ENCODE results near the gene MOXD1. TPM values are rescaled to one million over a fixed set of nuclear protein-coding genes. Genes with fewer than 3 reads are reported as not detected.
A peak's percentile ranks its signal among the peaks of the same experiment; 100 is the strongest.
"Not testable (repeated sequence)": the region's sequence is repeated elsewhere in the genome, so short reads cannot be mapped to it uniquely, and the experiment has no call there.

Gene MOXD1
- total RNA-seq, 4 donors from 2014 or later = 1.3 to 2.7 (median 2.0) TPM

DNA sequence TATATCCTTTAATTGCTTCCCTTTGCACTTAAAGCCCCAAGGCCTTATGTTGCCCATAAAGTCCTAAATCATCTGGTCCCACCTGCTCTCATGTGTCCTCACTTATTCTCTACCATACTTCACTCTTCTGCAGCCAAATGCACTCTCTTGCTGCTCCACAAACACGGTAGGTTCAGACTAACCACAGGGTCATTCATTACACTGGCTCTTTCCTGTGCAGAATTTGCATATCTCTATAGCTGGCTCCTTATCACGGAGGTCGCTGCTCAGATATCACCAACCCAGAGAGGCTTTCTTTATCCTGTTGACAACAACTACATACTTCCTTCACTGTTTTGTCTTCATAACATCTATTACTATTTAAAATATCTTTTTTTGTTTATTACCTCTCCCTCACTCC lies 86.8 kb downstream of the MOXD1 start:
- no peak for ATAC-seq (ENCODE audit: low FRiP score)
- no peak for DNase-seq (ENCODE audit: low spot score)
- TF ChIP-seq, protein P1, sequence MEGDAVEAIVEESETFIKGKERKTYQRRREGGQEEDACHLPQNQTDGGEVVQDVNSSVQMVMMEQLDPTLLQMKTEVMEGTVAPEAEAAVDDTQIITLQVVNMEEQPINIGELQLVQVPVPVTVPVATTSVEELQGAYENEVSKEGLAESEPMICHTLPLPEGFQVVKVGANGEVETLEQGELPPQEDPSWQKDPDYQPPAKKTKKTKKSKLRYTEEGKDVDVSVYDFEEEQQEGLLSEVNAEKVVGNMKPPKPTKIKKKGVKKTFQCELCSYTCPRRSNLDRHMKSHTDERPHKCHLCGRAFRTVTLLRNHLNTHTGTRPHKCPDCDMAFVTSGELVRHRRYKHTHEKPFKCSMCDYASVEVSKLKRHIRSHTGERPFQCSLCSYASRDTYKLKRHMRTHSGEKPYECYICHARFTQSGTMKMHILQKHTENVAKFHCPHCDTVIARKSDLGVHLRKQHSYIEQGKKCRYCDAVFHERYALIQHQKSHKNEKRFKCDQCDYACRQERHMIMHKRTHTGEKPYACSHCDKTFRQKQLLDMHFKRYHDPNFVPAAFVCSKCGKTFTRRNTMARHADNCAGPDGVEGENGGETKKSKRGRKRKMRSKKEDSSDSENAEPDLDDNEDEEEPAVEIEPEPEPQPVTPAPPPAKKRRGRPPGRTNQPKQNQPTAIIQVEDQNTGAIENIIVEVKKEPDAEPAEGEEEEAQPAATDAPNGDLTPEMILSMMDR (IDR thresholded peaks at IDR 0.05) = no peak

DNA sequence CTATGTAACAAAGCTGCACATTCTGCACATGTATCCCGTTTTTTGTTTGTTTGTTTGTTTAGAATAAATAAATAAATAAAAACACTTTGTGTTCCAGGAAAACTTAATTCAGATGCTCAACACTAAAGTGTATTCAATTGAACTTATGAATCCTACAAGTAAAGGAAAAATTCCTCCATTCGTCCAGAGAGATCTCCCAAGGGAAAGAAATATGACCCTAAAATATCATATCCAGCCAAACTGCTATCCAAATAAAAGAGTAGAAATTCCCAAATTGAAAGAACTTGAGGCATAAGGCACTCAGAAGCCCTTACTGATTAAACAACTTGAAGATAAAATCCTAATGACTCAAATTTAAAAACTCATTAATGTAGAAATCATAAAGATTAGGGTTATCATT lies 90.4 kb downstream of the MOXD1 start:
- ATAC-seq (ENCODE audit: low FRiP score) (no peak), DNase-seq (ENCODE audit: low spot score) (no peak)
- TF ChIP-seq, protein P1 (IDR thresholded peaks at IDR 0.05) = no peak

DNA sequence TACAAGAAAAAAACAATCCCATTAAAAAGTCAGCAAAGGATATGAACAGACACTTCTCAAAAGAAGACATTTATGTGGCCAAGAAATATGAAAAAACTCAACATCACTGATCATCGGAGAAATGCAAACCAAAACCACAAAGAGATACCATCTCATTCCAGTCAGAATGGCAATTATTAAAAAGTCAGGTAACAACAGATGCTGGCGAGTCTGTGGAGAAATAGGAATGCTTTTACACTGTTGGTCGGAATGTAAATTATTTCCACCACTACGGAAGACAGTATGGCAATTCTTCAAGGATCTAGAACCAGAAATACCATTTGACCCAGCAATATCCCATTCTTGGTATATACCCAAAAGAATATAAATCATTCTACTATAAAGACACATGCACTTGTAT lies 91.1 kb downstream of the MOXD1 start:
- ATAC-seq (ENCODE audit: low FRiP score); DNase-seq (ENCODE audit: low spot score): not testable (repeated sequence)

DNA sequence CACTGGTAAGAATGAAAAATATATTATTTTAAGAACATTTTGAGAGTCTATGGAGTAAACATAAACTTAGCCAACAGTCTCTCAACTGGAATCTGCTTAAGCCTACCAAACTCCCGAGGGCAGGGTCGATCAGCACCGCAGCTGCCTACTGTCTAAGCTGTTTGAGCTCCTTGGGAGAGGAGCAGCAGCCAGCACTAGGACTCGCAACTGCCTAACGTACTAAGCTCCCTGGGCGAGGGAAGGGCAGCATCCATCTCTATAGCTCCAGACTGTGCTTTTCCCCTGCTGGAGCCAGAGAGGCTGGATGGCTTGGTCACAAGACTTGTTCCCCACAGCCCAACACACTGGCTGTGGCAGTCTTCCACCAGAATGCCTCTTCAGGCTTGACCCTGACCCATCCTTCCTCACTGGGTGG lies 96.4 kb downstream of the MOXD1 start:
- DNase-seq (ENCODE audit: low spot score) (no peak), ATAC-seq (ENCODE audit: low FRiP score) (no peak)
- TF ChIP-seq, protein P1 (IDR thresholded peaks at IDR 0.05) = no peak

DNA sequence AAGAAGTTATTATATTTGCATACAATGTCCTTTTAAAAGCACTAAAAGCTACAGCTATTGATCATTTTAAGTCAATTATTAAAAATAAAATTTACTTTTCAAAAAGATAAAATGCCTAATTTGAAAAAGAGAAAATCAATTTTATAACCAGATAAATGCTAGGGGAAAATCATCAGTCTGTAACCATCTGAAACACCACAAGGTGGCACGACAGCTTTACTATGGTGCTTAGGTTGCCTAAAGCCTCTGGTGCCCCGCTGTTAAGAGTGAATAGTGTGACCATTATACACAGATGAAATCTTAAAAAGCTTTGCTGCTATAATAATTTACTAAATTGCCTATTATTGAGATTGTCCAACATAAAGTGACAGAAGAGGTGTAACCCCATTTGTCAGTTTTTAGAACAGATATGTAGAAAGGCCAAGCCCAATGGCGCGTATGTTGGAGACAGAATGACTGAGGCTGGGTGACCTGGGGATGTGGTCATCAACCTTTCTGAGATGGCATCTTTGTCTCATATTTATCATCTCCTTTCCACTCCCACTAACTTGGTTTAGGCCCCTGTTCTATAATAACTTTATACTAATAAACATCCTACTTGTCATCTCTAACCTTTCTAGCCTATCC lies 100.8 kb downstream of the MOXD1 start:
- peak; percentile 57 for ATAC-seq (ENCODE audit: low FRiP score)
- DNase-seq (ENCODE audit: low spot score) = no peak
- TF ChIP-seq, protein P1 (IDR thresholded peaks at IDR 0.05) = peak in 1 of 3 donors; percentile 26

DNA sequence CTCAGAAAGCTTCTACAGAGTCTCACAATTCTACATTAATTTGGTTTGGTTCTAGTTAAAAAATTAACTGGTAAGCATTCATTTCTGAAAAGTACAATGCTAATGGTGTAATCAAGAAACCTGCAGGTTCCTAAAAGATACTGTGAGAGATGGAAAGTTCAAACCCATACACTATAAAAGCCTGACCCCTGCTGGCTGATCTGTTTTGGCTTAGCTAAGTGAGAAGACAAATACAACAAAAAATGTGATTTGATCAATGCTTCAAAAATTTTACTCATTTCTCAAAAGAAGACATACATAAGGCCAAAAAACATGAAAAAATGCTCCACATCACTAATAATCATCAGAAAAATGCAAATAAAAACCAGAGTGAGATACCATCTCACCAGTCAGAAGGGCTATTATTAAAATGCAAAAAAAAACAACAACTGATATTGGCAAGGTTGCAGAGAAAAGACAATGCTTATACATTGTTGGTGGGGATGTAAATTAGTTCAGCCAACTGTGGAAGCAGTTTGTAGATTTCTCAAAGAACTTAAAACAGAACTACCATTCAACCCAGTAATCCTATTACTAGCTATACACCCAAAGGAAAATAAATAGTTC lies 102.8 kb downstream of the MOXD1 start:
- TF ChIP-seq, protein P1 (IDR thresholded peaks at IDR 0.05) = no peak
- ATAC-seq (ENCODE audit: low FRiP score) (no peak), DNase-seq (ENCODE audit: low spot score) (peak; percentile 30)

DNA sequence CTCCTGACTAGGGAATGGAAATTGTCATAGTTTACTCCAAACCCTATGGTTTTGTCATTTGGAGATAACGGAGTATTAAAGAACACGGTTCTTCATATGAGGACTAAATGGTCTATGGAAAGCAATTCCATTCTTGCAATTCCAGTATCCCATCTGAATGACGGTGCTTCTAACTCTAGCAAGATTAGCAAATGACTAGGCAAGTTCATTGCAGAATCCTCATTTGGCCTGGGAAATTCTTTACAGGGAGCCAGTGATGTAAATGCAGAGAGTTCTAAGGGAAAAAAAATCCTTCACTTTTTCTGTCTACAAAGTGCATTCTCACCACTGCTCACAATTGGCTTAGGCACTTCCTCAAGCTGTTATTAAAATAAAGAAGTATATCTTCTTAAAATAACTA lies 111.5 kb downstream of the MOXD1 start:
- no peak for ATAC-seq (ENCODE audit: low FRiP score)
- DNase-seq (ENCODE audit: low spot score) = no peak
- TF ChIP-seq, protein P1 (IDR thresholded peaks at IDR 0.05) = no peak
